ENCODE measurements around the gene TCERG1L. TPM values are rescaled to one million over a fixed set of nuclear protein-coding genes. Genes with fewer than 3 reads are reported as not detected.

The TCERG1L gene
- total RNA-seq, 4 donors from 2014 or later: 0.41 TPM; not detected in 3

DNA sequence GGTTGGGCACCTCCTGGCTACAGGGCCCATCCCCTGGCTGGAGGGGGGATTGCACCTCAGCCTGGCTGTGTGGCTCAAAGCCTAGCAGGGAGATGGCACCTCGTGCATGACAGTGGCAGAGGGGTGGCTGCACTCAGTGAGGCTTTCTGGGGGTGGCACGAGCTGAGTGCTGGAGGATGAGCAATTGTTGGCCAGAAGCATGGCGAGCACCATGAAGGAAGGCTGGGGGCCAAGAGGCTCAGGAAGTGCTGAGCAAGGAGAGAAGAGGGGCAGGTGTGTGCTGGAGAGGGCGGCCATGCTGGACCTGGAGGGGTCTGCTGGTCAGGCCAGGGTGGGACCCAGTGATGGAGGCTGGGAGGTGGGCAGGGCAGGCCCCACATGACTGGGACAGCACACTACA is 65.4 kb downstream of the TCERG1L start:
- intact Hi-C loops (cut with DNase I; ENCODE audit: low total_unique reads): no loop called here
- H3K4me3 ChIP-seq: no peak overlapping the region
- no peaks in the 10 kb centered on the region for H3K4me1 ChIP-seq
- TF ChIP-seq CTCF (IDR thresholded peaks at IDR 0.05): no peak
- H3K9me3 ChIP-seq: no peaks in the 10 kb centered on the region
- H3K36me3 ChIP-seq: no peaks in the 10 kb centered on the region
- no peak overlapping the region for H3K27ac ChIP-seq
- no peaks in the 10 kb centered on the region for H3K27me3 ChIP-seq
- DNase-seq: no peak

DNA sequence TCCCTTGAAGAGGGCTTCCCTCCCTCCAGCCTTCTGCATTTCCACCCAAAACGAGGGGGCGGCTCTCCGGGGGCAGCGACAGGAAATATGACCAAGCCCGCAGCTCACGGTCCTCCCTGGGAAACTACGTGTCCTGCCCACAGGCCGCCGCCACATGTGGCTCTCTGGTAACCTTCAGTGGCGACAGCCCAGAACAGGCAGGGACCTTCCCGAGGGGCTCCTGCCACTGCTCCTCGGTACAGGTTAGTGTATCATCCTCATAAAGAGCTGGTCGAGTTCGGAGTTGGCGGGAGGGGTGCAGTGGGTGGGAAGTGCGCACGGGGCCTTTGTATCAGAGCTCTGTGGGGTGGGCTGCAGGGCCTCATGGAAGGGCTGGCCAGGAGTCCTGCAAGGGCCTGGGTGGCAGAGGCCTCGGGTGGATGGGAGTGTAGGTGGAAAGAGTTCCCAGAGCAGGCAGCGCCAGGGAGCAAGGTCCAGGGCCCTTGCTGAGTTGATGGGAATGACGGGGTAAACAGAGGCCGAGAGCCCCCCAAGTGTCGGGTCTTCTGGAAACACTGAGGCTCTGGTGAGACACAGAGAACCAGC is 66.0 kb downstream of the TCERG1L start:
- H3K9me3 ChIP-seq: no peaks in the 10 kb centered on the region
- no peaks in the 10 kb centered on the region for H3K36me3 ChIP-seq
- no peak overlapping the region for H3K4me3 ChIP-seq
- TF ChIP-seq POLR2A (IDR thresholded peaks at IDR 0.05) (no peak), CTCF (IDR thresholded peaks at IDR 0.05) (no peak)
- no peak for DNase-seq
- no peak overlapping the region for H3K27ac ChIP-seq
- intact Hi-C loops (cut with DNase I; ENCODE audit: low total_unique reads): no loop called here
- H3K27me3 ChIP-seq: no peaks in the 10 kb centered on the region
- H3K4me1 ChIP-seq: no peaks in the 10 kb centered on the region

DNA sequence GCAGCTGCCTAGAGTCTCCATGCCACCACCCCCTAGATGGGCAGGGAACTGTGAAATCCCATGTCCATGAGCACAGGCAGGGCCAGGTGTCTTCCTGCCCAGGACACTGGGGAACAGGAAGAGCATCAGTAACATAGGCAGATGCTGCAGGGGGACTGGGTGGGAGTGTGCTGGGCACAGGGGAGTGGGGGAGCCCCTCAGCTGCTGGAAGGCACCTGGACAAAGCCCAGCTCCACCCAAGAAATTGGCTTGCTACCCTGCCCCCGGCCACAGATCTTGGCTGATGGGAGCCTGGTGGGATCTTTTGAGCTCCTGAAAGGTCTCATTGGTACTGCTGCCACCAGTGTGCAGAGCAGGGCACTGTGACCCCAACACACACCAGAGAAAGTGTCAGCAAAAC is 66.7 kb downstream of the TCERG1L start:
- DNase-seq: no peak
- Histone ChIP-seq H3K9me3 (no peaks in the 10 kb centered on the region), H3K27me3 (no peaks in the 10 kb centered on the region), H3K4me3 (no peak overlapping the region), H3K4me1 (no peaks in the 10 kb centered on the region), H3K36me3 (no peaks in the 10 kb centered on the region), H3K27ac (no peak overlapping the region)
- intact Hi-C loops (cut with DNase I; ENCODE audit: low total_unique reads): no loop called here
- TF ChIP-seq POLR2A (IDR thresholded peaks at IDR 0.05) (no peak), CTCF (IDR thresholded peaks at IDR 0.05) (no peak)

DNA sequence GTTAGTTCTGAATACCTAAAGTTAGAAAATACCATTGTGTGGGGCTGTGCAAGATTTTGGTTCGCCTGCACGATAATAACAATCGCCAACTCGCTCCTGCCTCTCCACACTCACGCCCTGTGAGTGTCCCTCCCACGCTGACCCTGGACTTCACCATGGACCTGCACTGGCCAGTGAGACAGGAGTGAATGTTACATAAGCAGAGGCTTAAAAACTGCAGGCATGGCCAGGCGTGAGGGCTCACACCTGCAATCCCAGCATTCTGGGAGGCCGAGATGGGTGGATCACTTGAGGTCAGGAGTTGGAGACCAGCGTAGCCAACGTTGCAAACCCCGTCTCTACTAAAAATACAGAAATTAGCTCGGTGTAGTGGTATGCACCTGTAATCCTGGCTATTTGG is 68.4 kb downstream of the TCERG1L start:
- H3K27me3 ChIP-seq: no peaks in the 10 kb centered on the region
- TF ChIP-seq POLR2A (IDR thresholded peaks at IDR 0.05) (no peak), CTCF (IDR thresholded peaks at IDR 0.05) (no peak)
- intact Hi-C loops (cut with DNase I; ENCODE audit: low total_unique reads): no loop called here

DNA sequence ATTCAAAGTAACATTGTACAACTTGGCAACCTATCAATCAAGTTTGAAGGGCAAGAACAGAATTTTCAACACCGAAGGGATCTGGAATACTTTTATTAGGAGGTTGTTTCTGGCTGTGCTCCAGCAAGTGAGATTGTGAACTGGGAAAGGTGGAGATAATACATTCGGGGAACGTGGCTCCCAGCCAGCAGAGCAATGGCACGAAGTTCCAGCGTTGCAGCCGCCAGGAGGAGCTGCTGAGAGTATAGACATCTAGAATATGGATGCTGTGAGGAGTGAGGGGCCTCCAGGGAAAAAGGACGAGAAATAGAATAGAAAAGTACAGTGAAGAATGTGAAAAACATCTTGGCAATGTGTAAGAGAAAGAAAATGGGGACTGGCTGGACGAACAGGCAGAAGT is 69.5 kb downstream of the TCERG1L start:
- Histone ChIP-seq H3K27me3 (no peaks in the 10 kb centered on the region), H3K36me3 (no peaks in the 10 kb centered on the region), H3K27ac (no peak overlapping the region), H3K4me3 (no peak overlapping the region), H3K4me1 (no peaks in the 10 kb centered on the region), H3K9me3 (no peaks in the 10 kb centered on the region)
- DNase-seq: no peak
- TF ChIP-seq CTCF (IDR thresholded peaks at IDR 0.05) (no peak), POLR2A (IDR thresholded peaks at IDR 0.05) (no peak)
- intact Hi-C loops (cut with DNase I; ENCODE audit: low total_unique reads): no loop called here

More for the DNA sequence above, 68.4 kb downstream of the TCERG1L start:
- H3K27ac ChIP-seq: no peak overlapping the region
- no peak overlapping the region for H3K4me3 ChIP-seq
- no peaks in the 10 kb centered on the region for H3K4me1 ChIP-seq
- no peak for DNase-seq
- no peaks in the 10 kb centered on the region for H3K9me3 ChIP-seq
- H3K36me3 ChIP-seq: no peaks in the 10 kb centered on the region
